ENCODE results near the gene RNF180. TPM values are rescaled to one million over a fixed set of nuclear protein-coding genes. Genes with fewer than 3 reads are reported as not detected.
"Not testable (repeated sequence)": the region's sequence is repeated elsewhere in the genome, so short reads cannot be mapped to it uniquely, and the experiment has no call there.

The RNF180 gene
- total RNA-seq, 2 donors from 2014 or later, result 46.6 to 51.1 TPM

DNA sequence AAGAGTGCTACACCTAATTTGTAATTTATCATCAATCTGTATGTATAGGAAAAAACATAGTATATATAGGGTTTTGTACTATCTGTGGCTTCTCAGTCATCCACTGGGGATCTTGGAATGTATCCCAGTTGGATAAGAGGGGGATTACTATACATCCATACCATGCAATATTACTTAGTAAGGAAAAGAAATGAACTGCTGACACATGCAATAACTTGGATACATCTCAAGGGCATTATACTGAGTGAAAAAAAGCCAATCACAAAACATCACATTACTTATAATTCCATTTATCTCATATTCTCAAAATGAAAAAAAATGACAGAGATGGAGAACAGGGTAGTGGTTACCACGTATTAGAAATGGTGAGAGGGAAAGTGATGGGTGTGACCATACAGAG is 231.9 kb downstream of the RNF180 start:
- H3K9me3 ChIP-seq, result no peaks in the 10 kb centered on the region
- no peak overlapping the region for H3K27ac ChIP-seq
- no peak overlapping the region for H3K4me3 ChIP-seq
- H3K36me3 ChIP-seq, result no peaks in the 10 kb centered on the region
- DNase-seq (ENCODE audit: low spot score), result no peak
- no peaks in the 10 kb centered on the region for H3K4me1 ChIP-seq (ENCODE audit: control insufficient read depth in 1 of 2, low read depth in 2 of 2)
- TF ChIP-seq CTCF (IDR thresholded peaks at IDR 0.05), result no peak
- H3K27me3 ChIP-seq (replicated peaks; ENCODE audit: insufficient read depth), result no peaks in the 10 kb centered on the region
- no peak for ATAC-seq (ENCODE audit: insufficient number of reproducible peaks, low FRiP score, low read depth)

DNA sequence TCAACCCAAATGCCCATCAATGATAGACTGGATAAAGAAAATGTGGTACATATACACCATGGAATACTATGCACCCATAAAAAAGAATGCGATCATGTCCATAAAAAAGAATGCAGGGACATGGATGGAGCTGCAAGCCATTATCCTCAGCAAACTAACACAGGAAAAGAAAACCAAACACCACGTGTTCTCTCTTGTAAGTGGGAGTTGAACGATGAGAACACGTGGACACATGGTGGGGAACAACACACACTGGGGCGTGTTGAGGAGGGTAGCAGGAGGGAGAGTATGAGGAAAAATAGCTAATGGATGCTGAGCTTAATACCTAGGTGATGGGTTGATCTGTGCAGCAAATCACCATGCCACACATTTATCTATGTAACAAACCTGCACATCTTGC is 233.1 kb downstream of the RNF180 start:
- H3K27ac ChIP-seq; H3K9me3 ChIP-seq; H3K4me3 ChIP-seq; H3K36me3 ChIP-seq; H3K27me3 ChIP-seq (replicated peaks; ENCODE audit: insufficient read depth); ATAC-seq (ENCODE audit: insufficient number of reproducible peaks, low FRiP score, low read depth); H3K4me1 ChIP-seq (ENCODE audit: control insufficient read depth in 1 of 2, low read depth in 2 of 2); DNase-seq (ENCODE audit: low spot score): not testable (repeated sequence)

GRCh38 chr5:64407103-64407825 is 241.6 kb downstream of the RNF180 start:
- H3K36me3 ChIP-seq; H3K4me3 ChIP-seq; H3K9me3 ChIP-seq; H3K27ac ChIP-seq; H3K27me3 ChIP-seq (replicated peaks; ENCODE audit: insufficient read depth); ATAC-seq (ENCODE audit: insufficient number of reproducible peaks, low FRiP score, low read depth); DNase-seq (ENCODE audit: low spot score): not testable (repeated sequence)
- H3K4me1 ChIP-seq (ENCODE audit: control insufficient read depth in 1 of 2, low read depth in 2 of 2), result peaks cover 13 to 19% of the 10 kb centered on the region in 2 donors

GRCh38 chr5:64417390-64417789 is 251.7 kb downstream of the RNF180 start:
- DNase-seq (ENCODE audit: low spot score), result no peak

DNA sequence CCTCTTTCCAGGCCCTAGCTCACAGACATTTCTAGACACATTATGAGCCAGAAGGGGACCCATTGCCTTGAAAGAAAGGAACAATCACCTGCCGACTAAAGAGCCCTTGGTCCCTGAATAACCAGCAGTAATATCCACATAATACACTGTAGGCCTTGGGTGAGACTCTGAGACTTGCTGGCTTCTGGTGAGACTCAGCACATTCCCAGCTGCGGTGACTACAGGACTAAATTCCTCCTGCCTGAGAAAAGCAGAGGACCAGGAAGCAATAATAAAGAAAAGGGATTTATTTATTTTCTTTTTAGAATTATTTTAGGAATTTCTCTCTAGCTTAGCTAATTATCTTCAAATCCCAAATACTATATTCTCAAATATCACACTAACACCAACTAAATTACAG is 252.4 kb downstream of the RNF180 start:
- no peak for TF ChIP-seq CTCF (IDR thresholded peaks at IDR 0.05)
- no peak for DNase-seq (ENCODE audit: low spot score)
- Histone ChIP-seq H3K27me3 (replicated peaks; ENCODE audit: insufficient read depth) (no peaks in the 10 kb centered on the region), H3K4me3 (no peak overlapping the region), H3K36me3 (no peaks in the 10 kb centered on the region), H3K27ac (no peak overlapping the region), H3K9me3 (no peaks in the 10 kb centered on the region), H3K4me1 (ENCODE audit: control insufficient read depth in 1 of 2, low read depth in 2 of 2) (peaks cover 0 to 6% of the 10 kb centered on the region in 2 donors)
- ATAC-seq (ENCODE audit: insufficient number of reproducible peaks, low FRiP score, low read depth), result no peak

More at GRCh38 chr5:64417390-64417789, 251.7 kb downstream of the RNF180 start:
- no peaks in the 10 kb centered on the region for H3K9me3 ChIP-seq
- peaks cover 0 to 6% of the 10 kb centered on the region in 2 donors for H3K4me1 ChIP-seq (ENCODE audit: control insufficient read depth in 1 of 2, low read depth in 2 of 2)
- no peak for ATAC-seq (ENCODE audit: insufficient number of reproducible peaks, low FRiP score, low read depth)
- H3K4me3 ChIP-seq, result no peak overlapping the region
- no peak overlapping the region for H3K27ac ChIP-seq
- no peaks in the 10 kb centered on the region for H3K27me3 ChIP-seq (replicated peaks; ENCODE audit: insufficient read depth)
- no peak for TF ChIP-seq CTCF (IDR thresholded peaks at IDR 0.05)
- no peaks in the 10 kb centered on the region for H3K36me3 ChIP-seq

Other genes with a start within 250 kb of the RNF180 start
- gene HTR1A, start 203.4 kb upstream of the RNF180 start, total RNA-seq, result under 1 TPM in 1 of 2 donors, not detected in 1; 0.78 TPM

Measured in thoracic aorta (tissue), 2 donors.